Suppressor macrophage treated with lipopolysaccharide for 4 hours (primary cell): ENCODE results near the gene IARS1.
A peak's percentile ranks its signal among the peaks of the same experiment; 100 is the strongest.

Experiments used
- DNase-seq: peaks from one replicate; pipeline ENCODE4 v3.0.0-alpha.2; 2020

IARS1 gene

DNA sequence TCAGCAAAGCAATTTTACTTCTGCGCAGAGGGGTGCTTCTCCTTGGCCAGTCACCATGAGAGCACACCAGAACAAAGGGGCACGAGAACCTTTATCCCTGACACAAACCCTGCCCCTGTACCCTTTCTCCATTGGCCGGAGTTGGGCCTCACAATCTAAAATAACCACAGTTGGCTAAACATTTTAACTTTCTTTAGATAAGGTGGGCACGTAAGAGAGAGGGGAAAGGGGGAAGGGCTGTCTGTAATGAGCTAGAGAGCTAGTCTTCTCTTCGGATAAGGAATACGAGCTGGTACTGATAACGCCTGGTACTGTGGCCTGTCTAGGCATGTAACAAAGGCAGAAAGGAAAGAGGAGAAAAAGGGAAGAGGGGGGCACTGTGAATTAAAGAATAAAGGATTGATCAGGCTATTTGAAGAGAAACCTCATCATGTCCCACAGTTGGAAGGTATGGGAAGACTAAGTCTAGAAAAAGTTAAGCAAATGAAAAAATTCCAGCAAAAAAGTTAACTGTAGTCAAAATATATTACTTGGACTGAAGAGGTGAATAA lies 1.8 kb upstream of the IARS1 start:
- no peak for DNase-seq

- DNase-seq = no peak
Observed at GRCh38 chr9:92294297-92294676, 790 bp upstream of the IARS1 start.

DNA sequence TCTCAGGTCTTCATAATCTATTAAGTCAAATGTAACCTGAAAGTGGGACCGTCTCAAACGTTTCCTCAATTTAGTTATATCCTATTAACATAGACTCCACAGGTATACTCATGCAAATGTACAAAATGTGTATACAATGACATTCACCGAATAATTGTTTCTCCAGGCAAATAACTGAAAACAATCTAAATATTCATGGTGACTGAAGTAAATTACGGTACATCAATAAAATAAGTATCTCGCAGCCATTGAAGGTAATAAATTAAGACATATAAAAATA lies 482 bp downstream of the IARS1 start:
- no peak for DNase-seq

- peak; percentile 73 for DNase-seq
Observed at GRCh38 chr9:92292338-92293074, 991 bp downstream of the IARS1 start.

- no peak for DNase-seq
Observed at GRCh38 chr9:92291577-92291976, 1.9 kb downstream of the IARS1 start.

- DNase-seq = no peak
Observed at GRCh38 chr9:92290785-92291429, 2.6 kb downstream of the IARS1 start.

GRCh38 chr9:92289708-92290390 lies 3.6 kb downstream of the IARS1 start:
- DNase-seq = no peak

- DNase-seq = no peak
Observed at GRCh38 chr9:92279302-92279701, 14.2 kb downstream of the IARS1 start.

GRCh38 chr9:92278110-92278509 lies 15.4 kb downstream of the IARS1 start:
- DNase-seq = no peak

- no peak for DNase-seq
Observed at GRCh38 chr9:92276331-92277032, 17.0 kb downstream of the IARS1 start.

GRCh38 chr9:92275541-92275940 lies 18.0 kb downstream of the IARS1 start:
- peak; percentile 2 for DNase-seq

DNA sequence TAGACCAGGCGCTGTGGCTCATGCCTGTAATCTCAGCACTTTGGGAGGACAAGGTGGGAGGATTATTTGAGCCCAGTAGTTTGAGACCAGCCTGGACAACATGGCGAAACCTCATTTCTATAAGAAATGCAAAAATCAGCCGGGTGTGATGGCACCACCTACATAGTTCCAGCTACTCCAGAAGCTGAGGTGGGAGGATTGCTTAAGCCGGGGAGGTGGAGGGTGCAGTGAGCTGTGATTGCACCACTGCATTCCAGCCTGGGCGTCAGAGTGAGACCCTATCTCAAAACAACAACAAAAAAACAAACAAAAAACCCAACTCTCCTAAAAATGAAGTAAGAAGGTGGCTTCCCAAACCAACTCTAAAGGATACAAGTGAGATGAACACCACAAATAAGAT lies 23.0 kb downstream of the IARS1 start:
- no peak for DNase-seq

DNA sequence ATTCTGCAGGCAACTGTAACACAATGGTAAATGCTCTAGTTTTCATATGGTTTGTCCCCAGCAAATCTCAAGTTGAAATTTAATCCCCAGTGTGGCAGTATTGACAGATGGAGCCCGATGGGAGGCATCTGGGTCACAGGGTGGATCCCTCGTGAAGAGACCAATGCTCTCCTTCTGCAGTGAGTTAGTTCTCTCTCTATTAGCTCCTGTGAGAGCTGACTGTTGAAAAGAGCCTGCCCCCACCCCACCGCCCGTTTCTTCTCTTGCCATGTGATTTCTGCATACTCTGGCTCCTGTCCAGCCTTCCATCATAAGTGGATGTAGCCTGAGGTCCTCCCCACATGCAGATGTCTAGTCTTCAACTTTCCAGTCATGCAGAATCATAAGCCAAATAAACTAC lies 27.0 kb downstream of the IARS1 start:
- DNase-seq = no peak

- DNase-seq = peak; percentile 12
Observed at GRCh38 chr9:92265154-92265553, 28.3 kb downstream of the IARS1 start.

GRCh38 chr9:92263131-92263530 lies 30.4 kb downstream of the IARS1 start:
- DNase-seq = no peak

- DNase-seq = no peak
Observed at GRCh38 chr9:92257327-92257726, 36.2 kb downstream of the IARS1 start.

GRCh38 chr9:92254381-92255337 lies 38.8 kb downstream of the IARS1 start:
- DNase-seq = no peak

GRCh38 chr9:92253656-92254055 lies 39.8 kb downstream of the IARS1 start:
- no peak for DNase-seq

GRCh38 chr9:92247981-92248380 lies 45.5 kb downstream of the IARS1 start:
- DNase-seq = no peak

GRCh38 chr9:92247296-92247695 lies 46.2 kb downstream of the IARS1 start:
- DNase-seq = no peak

DNA sequence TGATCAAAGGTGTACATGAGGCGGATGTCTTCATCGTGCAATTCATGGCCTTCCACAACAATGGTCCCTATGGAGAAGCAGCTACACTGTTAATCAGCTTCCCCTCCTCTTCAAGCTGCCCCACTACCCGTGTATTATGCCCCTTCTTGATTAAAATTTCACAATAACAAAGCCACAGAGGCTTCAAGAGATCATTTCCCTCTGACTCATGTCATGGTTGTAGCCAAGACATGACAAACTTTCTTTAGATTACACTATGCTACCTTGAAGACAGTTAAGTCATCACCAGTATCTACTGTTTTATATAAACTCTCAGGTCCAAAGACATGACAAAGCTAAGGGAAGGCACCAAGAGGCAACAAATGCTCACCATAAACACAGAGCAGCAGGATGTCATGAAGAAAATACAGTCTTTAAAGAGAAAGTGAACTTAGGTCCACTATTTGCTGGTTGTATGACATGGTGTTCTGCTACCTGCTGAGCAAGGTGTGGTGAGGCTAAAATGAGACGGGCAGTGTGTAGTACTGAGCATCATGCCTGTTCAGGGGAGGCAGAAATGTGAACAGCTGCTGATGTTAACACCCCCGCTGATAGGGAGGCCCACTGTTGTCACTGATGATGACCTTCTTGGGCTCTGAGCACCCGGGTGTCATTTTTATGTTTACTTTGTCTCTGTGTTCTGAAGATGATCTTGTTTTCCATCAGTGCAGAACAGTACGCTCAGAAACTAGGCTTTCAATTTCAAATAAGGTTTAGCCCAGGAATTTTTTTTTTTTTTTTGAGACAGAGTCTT lies 48.3 kb downstream of the IARS1 start:
- no peak for DNase-seq
